Measurements from ENCODE around the gene ULK1. TPM values are rescaled to one million over a fixed set of nuclear protein-coding genes. Genes with fewer than 3 reads are reported as not detected.

ULK1 gene
- total RNA-seq, 1 experiment from 2014 or later: 34.2 TPM

GRCh38 chr12:131920157-131920508, 25.7 kb downstream of the ULK1 start:
- no TSS peak for BruUV-seq (replicated peaks)
- intact Hi-C loops (cut with micrococcal nuclease): no loop called here
- Histone ChIP-seq H3K9me3 (ENCODE audit: control insufficient read depth in 1 of 2, insufficient read depth in 1 of 2, low read depth in 1 of 2, low read length in 2 of 2) (no peaks in the 10 kb centered on the region), H3K4me2 (ENCODE audit: low read length) (no peak overlapping the region), H3K79me2 (ENCODE audit: insufficient read depth, low read length) (no peaks in the 10 kb centered on the region), H3K4me3 (replicated peaks in 1 of 2; ENCODE audit: low read depth in 1 of 2, low read length in 2 of 2) (no peak overlapping the region), H3K9me2 (ENCODE audit: insufficient read depth) (no peaks in the 10 kb centered on the region), H2AFZ (ENCODE audit: low read depth, low read length, poor library complexity, severe bottlenecking) (no peak overlapping the region), H3K27ac (ENCODE audit: low read depth, low read length) (no peak overlapping the region), H3K36me3 (ENCODE audit: control insufficient read depth in 1 of 2, insufficient read depth in 2 of 2, low read length in 2 of 2) (peaks cover 0 to 3% of the 10 kb centered on the region in 2 experiments; a peak in 1 of 4 replicates), H4K20me1 (ENCODE audit: insufficient read depth) (no peaks in the 10 kb centered on the region), H3K4me1 (ENCODE audit: control insufficient read depth in 1 of 2, insufficient read depth in 2 of 2, low read length in 2 of 2) (no peaks in the 10 kb centered on the region), H3K27me3 (ENCODE audit: insufficient read depth, low read length) (no peaks in the 10 kb centered on the region), H3K9ac (ENCODE audit: low read length) (no peak overlapping the region)
- ATAC-seq (no peak), DNase-seq (ENCODE audit: low read depth, low spot score) (no peak)
- ChIA-PET POLR2A (no interaction called here), CTCF (no interaction called here), RAD21 (ENCODE audit: low non-redundant PET in 1 of 2, low total read pairs in 2 of 2, uncharacterized antibody in 2 of 2, unreplicated experiment in 2 of 2) (no interaction called here)
- no peak for TF ChIP-seq CEBPB (IDR thresholded peaks at IDR 0.05; ENCODE audit: low read depth)
- TF ChIP-seq FOSL1 (IDR thresholded peaks at IDR 0.05; ENCODE audit: low read depth): no peak
- no peak for TF ChIP-seq ELF1 (IDR thresholded peaks at IDR 0.05; ENCODE audit: borderline replicate concordance, low read depth)
- no peak for TF ChIP-seq EGR1 (IDR thresholded peaks at IDR 0.05; ENCODE audit: low read depth)
- no peak for TF ChIP-seq EZH2phosphoT487 (IDR thresholded peaks at IDR 0.05; ENCODE audit: borderline replicate concordance)
- no peak for TF ChIP-seq ZNF274 (IDR thresholded peaks at IDR 0.05; ENCODE audit: low read depth, low read length)
- TF ChIP-seq ZFX (IDR thresholded peaks at IDR 0.05): no peak
- no peak for TF ChIP-seq POLR2A (IDR thresholded peaks at IDR 0.05; ENCODE audit: borderline replicate concordance, extremely low read depth, insufficient read depth, insufficient read length)

DNA sequence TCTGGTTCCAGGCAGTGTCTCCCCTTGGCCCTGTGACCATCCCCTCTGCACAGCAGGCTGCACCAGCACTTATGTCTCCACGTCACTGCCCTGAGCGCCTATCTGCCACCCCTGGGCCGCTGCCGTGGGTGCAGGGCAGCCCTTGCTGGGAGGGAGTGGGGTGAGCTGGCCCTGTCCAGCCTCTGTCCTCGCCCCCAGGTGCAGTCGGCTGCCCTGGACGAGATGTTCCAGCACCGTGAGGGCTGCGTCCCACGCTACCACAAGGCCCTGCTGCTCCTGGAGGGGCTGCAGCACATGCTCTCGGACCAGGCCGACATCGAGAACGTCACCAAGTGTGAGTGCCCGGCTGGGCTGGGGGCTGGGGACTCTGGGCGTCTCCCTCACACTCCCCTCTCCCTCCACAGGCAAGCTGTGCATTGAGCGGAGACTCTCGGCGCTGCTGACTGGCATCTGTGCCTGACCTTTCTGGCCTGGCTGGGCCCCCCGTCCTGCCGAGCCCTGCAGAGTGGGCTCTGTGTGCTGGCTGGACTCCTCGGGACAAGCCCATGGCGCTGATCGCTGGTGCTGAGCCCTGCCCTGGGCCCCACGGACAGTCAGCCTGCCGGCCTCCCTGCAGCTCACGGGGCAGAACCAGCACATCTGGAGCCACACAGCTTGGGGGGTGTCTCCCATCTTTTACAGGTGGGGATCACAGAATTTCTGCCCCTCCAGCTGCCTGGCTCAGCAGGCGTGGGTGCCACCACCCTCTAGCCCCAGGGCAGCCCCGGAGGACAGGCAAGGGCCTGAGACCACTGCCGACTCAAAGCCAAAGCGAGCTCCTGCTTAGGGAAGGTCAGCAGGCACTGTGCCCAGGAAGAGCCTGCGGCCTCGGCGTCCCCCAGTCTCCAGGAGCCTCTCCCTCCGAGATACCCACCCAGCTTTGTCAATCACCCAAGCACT, 26.7 kb downstream of the ULK1 start:
- Histone ChIP-seq H3K9me3 (ENCODE audit: control insufficient read depth in 1 of 2, insufficient read depth in 1 of 2, low read depth in 1 of 2, low read length in 2 of 2) (no peaks in the 10 kb centered on the region), H3K27me3 (ENCODE audit: insufficient read depth, low read length) (no peaks in the 10 kb centered on the region), H3K36me3 (ENCODE audit: control insufficient read depth in 1 of 2, insufficient read depth in 2 of 2, low read length in 2 of 2) (no peaks in the 10 kb centered on the region; a peak in 1 of 4 replicates), H3K27ac (ENCODE audit: low read depth, low read length) (no peak overlapping the region), H3K79me2 (ENCODE audit: insufficient read depth, low read length) (no peaks in the 10 kb centered on the region), H3K9me2 (ENCODE audit: insufficient read depth) (no peaks in the 10 kb centered on the region), H3K4me2 (ENCODE audit: low read length) (no peak overlapping the region), H3K4me3 (replicated peaks in 1 of 2; ENCODE audit: low read depth in 1 of 2, low read length in 2 of 2) (no peak overlapping the region), H2AFZ (ENCODE audit: low read depth, low read length, poor library complexity, severe bottlenecking) (no peak overlapping the region), H4K20me1 (ENCODE audit: insufficient read depth) (no peaks in the 10 kb centered on the region), H3K4me1 (ENCODE audit: control insufficient read depth in 1 of 2, insufficient read depth in 2 of 2, low read length in 2 of 2) (no peaks in the 10 kb centered on the region), H3K9ac (ENCODE audit: low read length) (no peak overlapping the region)
- TF ChIP-seq YY1 (IDR thresholded peaks at IDR 0.05; ENCODE audit: extremely low read depth, insufficient replicate concordance, low read depth, low read length) (no peak), ELF1 (IDR thresholded peaks at IDR 0.05; ENCODE audit: borderline replicate concordance, low read depth) (no peak), ATF3 (IDR thresholded peaks at IDR 0.05) (no peak), JUND (IDR thresholded peaks at IDR 0.05) (no peak), CEBPB (IDR thresholded peaks at IDR 0.05; ENCODE audit: low read depth) (no peak), ZFX (IDR thresholded peaks at IDR 0.05) (no peak), EZH2 (IDR thresholded peaks at IDR 0.05) (no peak), EZH2phosphoT487 (IDR thresholded peaks at IDR 0.05; ENCODE audit: borderline replicate concordance) (no peak), MAX (IDR thresholded peaks at IDR 0.05) (no peak), TCF7L2 (IDR thresholded peaks at IDR 0.05; ENCODE audit: borderline replicate concordance, extremely low read depth, insufficient read depth, insufficient read length) (no peak), POLR2A (IDR thresholded peaks at IDR 0.05; ENCODE audit: borderline replicate concordance, extremely low read depth, insufficient read depth, insufficient read length) (no peak)
- TF ChIP-seq, protein P1, sequence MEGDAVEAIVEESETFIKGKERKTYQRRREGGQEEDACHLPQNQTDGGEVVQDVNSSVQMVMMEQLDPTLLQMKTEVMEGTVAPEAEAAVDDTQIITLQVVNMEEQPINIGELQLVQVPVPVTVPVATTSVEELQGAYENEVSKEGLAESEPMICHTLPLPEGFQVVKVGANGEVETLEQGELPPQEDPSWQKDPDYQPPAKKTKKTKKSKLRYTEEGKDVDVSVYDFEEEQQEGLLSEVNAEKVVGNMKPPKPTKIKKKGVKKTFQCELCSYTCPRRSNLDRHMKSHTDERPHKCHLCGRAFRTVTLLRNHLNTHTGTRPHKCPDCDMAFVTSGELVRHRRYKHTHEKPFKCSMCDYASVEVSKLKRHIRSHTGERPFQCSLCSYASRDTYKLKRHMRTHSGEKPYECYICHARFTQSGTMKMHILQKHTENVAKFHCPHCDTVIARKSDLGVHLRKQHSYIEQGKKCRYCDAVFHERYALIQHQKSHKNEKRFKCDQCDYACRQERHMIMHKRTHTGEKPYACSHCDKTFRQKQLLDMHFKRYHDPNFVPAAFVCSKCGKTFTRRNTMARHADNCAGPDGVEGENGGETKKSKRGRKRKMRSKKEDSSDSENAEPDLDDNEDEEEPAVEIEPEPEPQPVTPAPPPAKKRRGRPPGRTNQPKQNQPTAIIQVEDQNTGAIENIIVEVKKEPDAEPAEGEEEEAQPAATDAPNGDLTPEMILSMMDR (IDR thresholded peaks at IDR 0.05 in 2 of 3, conservative IDR thresholded peaks at IDR 0.05 in 1 of 3; ENCODE audit: borderline replicate concordance in 1 of 3, insufficient read depth in 1 of 3, low read depth in 2 of 3, low read length in 2 of 3): no peak
- no TSS peak for BruUV-seq (replicated peaks)
- ChIA-PET RAD21 (ENCODE audit: low non-redundant PET in 1 of 2, low total read pairs in 2 of 2, uncharacterized antibody in 2 of 2, unreplicated experiment in 2 of 2) (no interaction called here), POLR2A (no interaction called here), CTCF (no interaction called here)
- no peak for ATAC-seq
- DNase-seq (ENCODE audit: low read depth, low spot score): no peak
- intact Hi-C loops (cut with micrococcal nuclease): no loop called here

All from HCT116 (cell line).